Colonic mucosa (tissue), 4 donors: ENCODE measurements around the gene OVCH2. TPM values are rescaled to one million over a fixed set of nuclear protein-coding genes. Genes with fewer than 3 reads are reported as not detected.
"Not testable (repeated sequence)": the region's sequence is repeated elsewhere in the genome, so short reads cannot be mapped to it uniquely, and the experiment has no call there.

ENCODE experiments used
- DNase-seq: peaks from one replicate; pipeline ENCODE4 v3.0.0-alpha.2; 2020
- H3K27ac ChIP-seq: fragments of 200-600 bp; one replicate; pipeline ENCODE4 v1.8.0; 2021
- H3K27me3 ChIP-seq: fragments of 200-600 bp; one replicate; pipeline ENCODE4 v1.8.0; 2021
- H3K36me3 ChIP-seq: fragments of 200-600 bp; one replicate; pipeline ENCODE4 v1.8.0; 2021
- H3K4me1 ChIP-seq: fragments of 200-600 bp; one replicate; pipeline ENCODE4 v1.8.0; 2021; ENCODE audit warnings: mild to moderate bottlenecking
- H3K4me3 ChIP-seq: fragments of 200-600 bp; one replicate; pipeline ENCODE4 v1.8.0; 2021
- H3K9ac ChIP-seq, 2 donors: one replicate each; pipeline ENCODE4 v1.7.0; 2013; ENCODE audit warnings: control low read depth in 2 of 2, low read depth in 2 of 2, low read length in 2 of 2
- H3K9me3 ChIP-seq: fragments of 200-600 bp; one replicate; pipeline ENCODE4 v1.8.0; 2021
- intact Hi-C: fragments of 100-400 bp; cut with DNase I; formaldehyde crosslinking; loops from one replicate; pipeline ENCODE4 v1.14.1; 2022
- total RNA-seq, 2 donors: library from RNA; stranded (reverse); fragmentation: NEBNext Ultra II Directional in 1 of 2; extraction: Animal tissue kit (Norgen Biotek cat#: 25700) in 1 of 2; gene quantifications; one replicate each; pipeline ENCODE4 v1.2.1, GENCODE V29; 2021
- TF ChIP-seq, protein P1 (sequence below): fragments of 200-600 bp; IDR thresholded peaks from one replicate; pipeline ENCODE4 v1.8.0; 2022; ENCODE audit warnings: antibody characterized with exemption, mild to moderate bottlenecking
- donor health status: healthy.
- donor health status: DM: no; HTN: no; CAD: no.
- donor health status: DM: no; HTN: no; CAD: no.

OVCH2 gene
- total RNA-seq, 2 donors from 2014 or later: not detected

DNA sequence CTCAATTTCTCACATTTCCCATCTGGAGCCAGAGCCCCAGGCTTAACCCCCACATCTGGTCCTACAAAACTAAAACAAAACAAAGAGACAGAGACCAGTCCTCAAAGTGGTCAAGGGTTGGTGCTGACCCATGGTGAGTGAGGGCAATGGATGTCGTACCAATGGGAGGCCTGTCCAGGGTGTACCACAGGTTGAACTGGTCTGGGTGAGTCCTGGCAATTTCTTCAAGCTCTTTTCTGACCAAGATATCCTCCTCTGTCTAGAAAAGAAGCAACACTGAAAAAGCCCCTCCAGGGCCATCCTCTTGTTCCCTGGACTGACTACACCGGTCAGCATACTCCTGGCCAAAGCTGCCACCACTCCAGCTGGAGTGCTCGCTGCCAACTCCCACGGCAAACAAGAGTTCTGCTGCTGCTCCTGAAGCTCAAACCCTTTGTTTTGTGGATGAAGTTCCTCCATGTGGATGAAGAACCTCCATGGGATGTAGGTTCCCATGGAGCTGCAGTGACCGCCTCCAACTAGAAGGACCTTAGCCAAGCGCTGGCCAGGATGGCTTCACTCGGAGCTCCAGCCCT, 39.9 kb downstream of the OVCH2 start:
- Histone ChIP-seq H3K4me1 (no peaks in the 10 kb centered on the region), H3K9me3 (no peaks in the 10 kb centered on the region), H3K4me3 (no peak overlapping the region), H3K27me3 (no peaks in the 10 kb centered on the region), H3K36me3 (no peaks in the 10 kb centered on the region), H3K27ac (no peak overlapping the region), H3K9ac (no peak overlapping the region)
- intact Hi-C loops: no loop called here
- TF ChIP-seq, protein P1, sequence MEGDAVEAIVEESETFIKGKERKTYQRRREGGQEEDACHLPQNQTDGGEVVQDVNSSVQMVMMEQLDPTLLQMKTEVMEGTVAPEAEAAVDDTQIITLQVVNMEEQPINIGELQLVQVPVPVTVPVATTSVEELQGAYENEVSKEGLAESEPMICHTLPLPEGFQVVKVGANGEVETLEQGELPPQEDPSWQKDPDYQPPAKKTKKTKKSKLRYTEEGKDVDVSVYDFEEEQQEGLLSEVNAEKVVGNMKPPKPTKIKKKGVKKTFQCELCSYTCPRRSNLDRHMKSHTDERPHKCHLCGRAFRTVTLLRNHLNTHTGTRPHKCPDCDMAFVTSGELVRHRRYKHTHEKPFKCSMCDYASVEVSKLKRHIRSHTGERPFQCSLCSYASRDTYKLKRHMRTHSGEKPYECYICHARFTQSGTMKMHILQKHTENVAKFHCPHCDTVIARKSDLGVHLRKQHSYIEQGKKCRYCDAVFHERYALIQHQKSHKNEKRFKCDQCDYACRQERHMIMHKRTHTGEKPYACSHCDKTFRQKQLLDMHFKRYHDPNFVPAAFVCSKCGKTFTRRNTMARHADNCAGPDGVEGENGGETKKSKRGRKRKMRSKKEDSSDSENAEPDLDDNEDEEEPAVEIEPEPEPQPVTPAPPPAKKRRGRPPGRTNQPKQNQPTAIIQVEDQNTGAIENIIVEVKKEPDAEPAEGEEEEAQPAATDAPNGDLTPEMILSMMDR: no peak
- DNase-seq: no peak

DNA sequence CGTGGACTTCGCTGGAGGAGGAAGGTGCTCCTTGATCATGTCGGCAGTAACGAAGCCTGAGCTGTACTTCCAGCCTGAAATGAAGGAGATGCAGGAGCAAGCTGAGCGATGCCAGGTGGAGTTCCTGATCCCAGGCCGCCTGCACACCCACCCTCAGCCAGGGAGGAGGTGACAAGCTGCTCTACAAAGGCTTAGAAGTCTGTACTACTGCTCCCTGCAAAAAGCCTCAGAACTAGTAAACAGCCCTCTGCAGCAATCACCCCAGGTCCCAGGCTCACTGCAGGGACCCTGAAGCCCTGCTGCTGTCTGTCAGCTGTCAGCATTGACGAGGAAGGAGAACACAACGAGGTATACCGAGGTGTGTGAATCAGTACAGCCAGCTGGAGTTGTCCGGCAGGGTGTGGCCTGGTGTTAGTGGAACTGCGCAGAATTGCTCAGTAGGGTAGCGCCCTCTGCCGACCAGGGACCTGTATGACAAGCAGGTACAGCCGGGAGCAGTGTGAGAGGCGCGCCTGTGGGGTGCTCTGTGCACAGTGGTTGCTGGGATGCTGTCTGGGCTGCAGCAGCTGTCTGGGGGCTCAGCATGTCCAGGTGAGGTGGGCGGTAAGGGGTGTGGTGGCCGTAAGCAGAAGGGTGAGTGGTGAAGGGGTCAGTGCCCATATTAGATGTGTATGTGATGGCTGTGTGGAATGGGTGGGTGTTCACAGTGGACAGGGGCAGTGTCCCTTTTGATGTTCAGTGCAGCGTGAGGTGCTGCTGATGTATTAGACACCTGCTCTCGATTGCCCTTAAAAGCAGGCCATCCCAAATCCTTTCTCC, 40.6 kb downstream of the OVCH2 start:
- no peaks in the 10 kb centered on the region for H3K4me1 ChIP-seq
- H3K36me3 ChIP-seq: no peaks in the 10 kb centered on the region
- no peaks in the 10 kb centered on the region for H3K27me3 ChIP-seq
- TF ChIP-seq, protein P1: peak; percentile 83
- no peak overlapping the region for H3K27ac ChIP-seq
- DNase-seq: peak; percentile 88
- no peak overlapping the region for H3K4me3 ChIP-seq
- intact Hi-C loops: no loop called here
- H3K9me3 ChIP-seq: no peaks in the 10 kb centered on the region
- H3K9ac ChIP-seq: no peak overlapping the region

DNA sequence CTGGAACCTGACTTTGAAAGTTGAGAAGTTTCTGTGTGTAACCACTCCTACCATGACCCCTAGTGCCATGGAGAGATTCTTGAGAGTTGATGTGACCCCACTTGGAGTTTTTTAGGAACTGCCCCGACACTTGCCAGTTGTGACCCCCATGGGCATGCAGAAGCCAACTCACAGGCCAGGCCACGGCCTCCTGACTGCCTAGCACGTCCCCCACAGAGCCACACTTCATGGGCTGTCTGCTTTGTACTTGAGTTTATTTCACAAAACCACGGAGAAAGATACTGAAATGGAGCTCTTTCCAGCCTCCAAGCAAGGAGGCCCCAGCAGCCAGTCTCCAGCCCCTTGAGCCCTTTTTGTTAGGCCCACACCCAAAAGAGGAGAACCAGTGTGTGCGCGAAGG, 41.4 kb downstream of the OVCH2 start:
- no peak for DNase-seq
- Histone ChIP-seq H3K27ac (no peak overlapping the region), H3K9ac (no peak overlapping the region), H3K27me3 (no peaks in the 10 kb centered on the region), H3K9me3 (no peaks in the 10 kb centered on the region), H3K4me1 (no peaks in the 10 kb centered on the region), H3K36me3 (no peaks in the 10 kb centered on the region), H3K4me3 (no peak overlapping the region)
- intact Hi-C loops: no loop called here
- TF ChIP-seq, protein P1: no peak

DNA sequence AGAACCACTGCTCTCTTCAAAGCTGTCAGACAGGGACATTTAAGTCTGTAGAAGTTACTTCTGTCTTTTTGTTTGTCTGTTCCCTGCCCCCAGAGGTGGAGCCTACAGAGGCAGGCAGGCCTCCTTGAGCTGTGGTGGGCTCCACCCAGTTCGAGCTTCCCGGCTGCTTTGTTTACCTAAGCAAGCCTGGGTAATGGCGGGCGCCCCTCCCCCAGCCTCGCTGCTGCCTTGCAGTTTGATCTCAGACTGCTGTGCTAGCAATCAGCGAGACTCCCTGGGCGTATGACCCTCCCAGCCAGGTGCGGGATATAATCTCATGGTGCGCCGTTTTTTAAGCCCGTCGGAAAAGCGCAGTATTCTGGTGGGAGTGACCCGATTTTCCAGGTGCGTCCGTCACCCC, 42.7 kb downstream of the OVCH2 start:
- H3K27me3 ChIP-seq, H3K9ac ChIP-seq, H3K9me3 ChIP-seq, DNase-seq, H3K4me1 ChIP-seq, H3K27ac ChIP-seq, H3K36me3 ChIP-seq, H3K4me3 ChIP-seq, intact Hi-C loops: not testable (repeated sequence)

DNA sequence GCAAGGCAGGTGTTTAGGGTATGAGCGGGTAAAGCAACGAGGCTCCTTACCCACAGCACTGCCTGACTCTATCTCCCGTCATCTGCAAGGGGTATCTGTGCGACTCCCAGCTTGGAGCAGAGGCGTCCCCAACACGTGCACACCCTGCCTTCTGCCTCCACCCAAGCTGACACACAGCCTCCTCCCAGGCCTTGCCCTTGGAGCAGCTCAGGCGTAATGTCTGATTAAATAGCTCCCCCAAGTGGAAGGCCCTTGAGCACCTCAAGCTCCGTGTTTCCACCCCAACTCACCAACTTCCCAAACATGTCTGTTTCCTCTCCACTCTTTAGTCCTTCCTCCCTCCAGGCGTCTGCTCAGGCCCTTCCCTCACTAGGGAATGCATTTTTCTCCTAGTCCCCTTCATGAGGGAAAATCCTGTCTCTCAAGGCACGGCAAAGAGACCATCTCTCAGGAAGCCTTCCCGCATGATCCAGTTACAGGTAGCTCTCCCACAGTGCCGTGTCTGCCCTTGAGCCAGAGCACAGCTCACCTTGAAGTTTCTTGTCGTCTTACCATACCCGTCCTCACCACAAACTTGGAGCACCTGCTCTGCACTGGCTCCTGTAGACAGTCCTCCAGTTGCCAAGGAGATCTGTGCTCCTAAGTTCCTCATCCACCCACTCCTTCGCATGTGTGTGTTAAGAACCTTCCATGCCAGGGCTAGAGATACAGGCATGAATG, 48.8 kb downstream of the OVCH2 start:
- peak; percentile 69 for DNase-seq
- TF ChIP-seq, protein P1: peak; percentile 37
- no peak overlapping the region for H3K9ac ChIP-seq
- H3K27me3 ChIP-seq: no peaks in the 10 kb centered on the region
- H3K36me3 ChIP-seq: peaks cover 9% of the 10 kb centered on the region
- H3K4me3 ChIP-seq: no peak overlapping the region
- intact Hi-C loops: loop anchor here (2.0 kb wide), 1 partner anchor 87 kb away; no protein-coding TSS in a partner anchor
- H3K27ac ChIP-seq: no peak overlapping the region
- no peaks in the 10 kb centered on the region for H3K9me3 ChIP-seq
- H3K4me1 ChIP-seq: no peaks in the 10 kb centered on the region
